ENCODE measurements around the gene PER2. TPM values are rescaled to one million over a fixed set of nuclear protein-coding genes. Genes with fewer than 3 reads are reported as not detected.

Gene PER2
- total and polyA plus RNA-seq, 9 of the 15 experiments (the other 6 are each of a cell fraction or from before 2014, with no cell fraction given) = 1.1 to 10.3 (median 2.9) TPM

GRCh38 chr2:238231251-238231793 is 57.1 kb downstream of the PER2 start (continued):
- TF ChIP-seq, protein P1, sequence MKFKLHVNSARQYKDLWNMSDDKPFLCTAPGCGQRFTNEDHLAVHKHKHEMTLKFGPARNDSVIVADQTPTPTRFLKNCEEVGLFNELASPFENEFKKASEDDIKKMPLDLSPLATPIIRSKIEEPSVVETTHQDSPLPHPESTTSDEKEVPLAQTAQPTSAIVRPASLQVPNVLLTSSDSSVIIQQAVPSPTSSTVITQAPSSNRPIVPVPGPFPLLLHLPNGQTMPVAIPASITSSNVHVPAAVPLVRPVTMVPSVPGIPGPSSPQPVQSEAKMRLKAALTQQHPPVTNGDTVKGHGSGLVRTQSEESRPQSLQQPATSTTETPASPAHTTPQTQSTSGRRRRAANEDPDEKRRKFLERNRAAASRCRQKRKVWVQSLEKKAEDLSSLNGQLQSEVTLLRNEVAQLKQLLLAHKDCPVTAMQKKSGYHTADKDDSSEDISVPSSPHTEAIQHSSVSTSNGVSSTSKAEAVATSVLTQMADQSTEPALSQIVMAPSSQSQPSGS (CRISPR knock-in tag; IDR thresholded peaks at IDR 0.05) = no peak
- TF ChIP-seq MITF (IDR thresholded peaks at IDR 0.05) (no peak), PHF20 (IDR thresholded peaks at IDR 0.05; ENCODE audit: partially characterized antibody) (no peak), GTF3C2 (IDR thresholded peaks at IDR 0.05; ENCODE audit: borderline replicate concordance, extremely low read depth, insufficient read length) (no peak), ZNF143 (CRISPR knock-in tag; IDR thresholded peaks at IDR 0.05) (peak; percentile 87), ELF4 (CRISPR knock-in tag; IDR thresholded peaks at IDR 0.05) (no peak), CCNT2 (IDR thresholded peaks at IDR 0.05; ENCODE audit: borderline replicate concordance, extremely low read depth, insufficient read length, low read depth, low read length) (no peak), TCF7 (IDR thresholded peaks at IDR 0.05; ENCODE audit: borderline replicate concordance) (no peak), TCF3 (CRISPR knock-in tag; IDR thresholded peaks at IDR 0.05) (no peak), NCOA1 (IDR thresholded peaks at IDR 0.05; ENCODE audit: low read depth) (no peak), ZNF134 (CRISPR knock-in tag; conservative IDR thresholded peaks at IDR 0.05) (no peak), LEF1 (IDR thresholded peaks at IDR 0.05) (no peak)
- TF ChIP-seq, protein P2, sequence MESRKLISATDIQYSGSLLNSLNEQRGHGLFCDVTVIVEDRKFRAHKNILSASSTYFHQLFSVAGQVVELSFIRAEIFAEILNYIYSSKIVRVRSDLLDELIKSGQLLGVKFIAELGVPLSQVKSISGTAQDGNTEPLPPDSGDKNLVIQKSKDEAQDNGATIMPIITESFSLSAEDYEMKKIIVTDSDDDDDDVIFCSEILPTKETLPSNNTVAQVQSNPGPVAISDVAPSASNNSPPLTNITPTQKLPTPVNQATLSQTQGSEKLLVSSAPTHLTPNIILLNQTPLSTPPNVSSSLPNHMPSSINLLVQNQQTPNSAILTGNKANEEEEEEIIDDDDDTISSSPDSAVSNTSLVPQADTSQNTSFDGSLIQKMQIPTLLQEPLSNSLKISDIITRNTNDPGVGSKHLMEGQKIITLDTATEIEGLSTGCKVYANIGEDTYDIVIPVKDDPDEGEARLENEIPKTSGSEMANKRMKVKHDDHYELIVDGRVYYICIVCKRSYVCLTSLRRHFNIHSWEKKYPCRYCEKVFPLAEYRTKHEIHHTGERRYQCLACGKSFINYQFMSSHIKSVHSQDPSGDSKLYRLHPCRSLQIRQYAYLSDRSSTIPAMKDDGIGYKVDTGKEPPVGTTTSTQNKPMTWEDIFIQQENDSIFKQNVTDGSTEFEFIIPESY (CRISPR knock-in tag; IDR thresholded peaks at IDR 0.05) = 0 out of 2 replicates have a peak, but pooled peaks have one; percentile 38
- TF ChIP-seq, protein P3, sequence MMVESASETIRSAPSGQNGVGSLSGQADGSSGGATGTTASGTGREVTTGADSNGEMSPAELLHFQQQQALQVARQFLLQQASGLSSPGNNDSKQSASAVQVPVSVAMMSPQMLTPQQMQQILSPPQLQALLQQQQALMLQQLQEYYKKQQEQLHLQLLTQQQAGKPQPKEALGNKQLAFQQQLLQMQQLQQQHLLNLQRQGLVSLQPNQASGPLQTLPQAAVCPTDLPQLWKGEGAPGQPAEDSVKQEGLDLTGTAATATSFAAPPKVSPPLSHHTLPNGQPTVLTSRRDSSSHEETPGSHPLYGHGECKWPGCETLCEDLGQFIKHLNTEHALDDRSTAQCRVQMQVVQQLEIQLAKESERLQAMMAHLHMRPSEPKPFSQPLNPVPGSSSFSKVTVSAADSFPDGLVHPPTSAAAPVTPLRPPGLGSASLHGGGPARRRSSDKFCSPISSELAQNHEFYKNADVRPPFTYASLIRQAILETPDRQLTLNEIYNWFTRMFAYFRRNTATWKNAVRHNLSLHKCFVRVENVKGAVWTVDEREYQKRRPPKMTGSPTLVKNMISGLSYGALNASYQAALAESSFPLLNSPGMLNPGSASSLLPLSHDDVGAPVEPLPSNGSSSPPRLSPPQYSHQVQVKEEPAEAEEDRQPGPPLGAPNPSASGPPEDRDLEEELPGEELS (CRISPR knock-in tag; IDR thresholded peaks at IDR 0.05; ENCODE audit: borderline replicate concordance) = no peak
- TF ChIP-seq, protein P4, sequence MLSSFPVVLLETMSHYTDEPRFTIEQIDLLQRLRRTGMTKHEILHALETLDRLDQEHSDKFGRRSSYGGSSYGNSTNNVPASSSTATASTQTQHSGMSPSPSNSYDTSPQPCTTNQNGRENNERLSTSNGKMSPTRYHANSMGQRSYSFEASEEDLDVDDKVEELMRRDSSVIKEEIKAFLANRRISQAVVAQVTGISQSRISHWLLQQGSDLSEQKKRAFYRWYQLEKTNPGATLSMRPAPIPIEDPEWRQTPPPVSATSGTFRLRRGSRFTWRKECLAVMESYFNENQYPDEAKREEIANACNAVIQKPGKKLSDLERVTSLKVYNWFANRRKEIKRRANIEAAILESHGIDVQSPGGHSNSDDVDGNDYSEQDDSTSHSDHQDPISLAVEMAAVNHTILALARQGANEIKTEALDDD (IDR thresholded peaks at IDR 0.05) = no peak
- TF ChIP-seq, protein P5, sequence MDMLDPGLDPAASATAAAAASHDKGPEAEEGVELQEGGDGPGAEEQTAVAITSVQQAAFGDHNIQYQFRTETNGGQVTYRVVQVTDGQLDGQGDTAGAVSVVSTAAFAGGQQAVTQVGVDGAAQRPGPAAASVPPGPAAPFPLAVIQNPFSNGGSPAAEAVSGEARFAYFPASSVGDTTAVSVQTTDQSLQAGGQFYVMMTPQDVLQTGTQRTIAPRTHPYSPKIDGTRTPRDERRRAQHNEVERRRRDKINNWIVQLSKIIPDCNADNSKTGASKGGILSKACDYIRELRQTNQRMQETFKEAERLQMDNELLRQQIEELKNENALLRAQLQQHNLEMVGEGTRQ (CRISPR knock-in tag; IDR thresholded peaks at IDR 0.05) = no peak

Data from K562 (cell line).